Endothelial cell of umbilical vein (primary cell): ENCODE data around the gene OSBPL5. TPM values are rescaled to one million over a fixed set of nuclear protein-coding genes. Genes with fewer than 3 reads are reported as not detected.

Source experiments
- BruUV-seq: library from RNA; stranded (reverse); fragments of 400-500 nt; replicated peaks from 2 replicates; lab custom pipeline; 2021; lab: Mats Ljungman, UMichigan
- CTCF ChIA-PET: fragments of 300-600, 350-600 bp; sonication (Branson Sonifier 250); formaldehyde crosslinking; loops from one replicate; lab custom pipeline; 2021; ENCODE audit warnings: antibody characterized with exemption, inconsistent platforms; lab: Charles Lee
- POLR2A ChIA-PET: fragments of 300-600, 350-600 bp; sonication (Branson Sonifier 250); formaldehyde crosslinking; loops from one replicate; lab custom pipeline; 2021; ENCODE audit warnings: antibody characterized with exemption, inconsistent platforms; lab: Charles Lee
- DNase-seq: peaks from one replicate; pipeline ENCODE4 v3.0.0-alpha.2; 2011; ENCODE audit warnings: low read depth, low spot score
- FAIRE-seq: peaks from 2 replicates; lab custom pipeline; 2011; peaks lifted over from hg19 to GRCh38; lab: Jason Lieb, UNC
- H2AFZ ChIP-seq: 2 replicates; pipeline ENCODE4 v1.6.0; 2012; ENCODE audit warnings: low read depth, low read length, control low read depth, inconsistent platforms
- H3K27ac ChIP-seq: 2 replicates; pipeline ENCODE4 v1.5.1; 2011; ENCODE audit warnings: low read depth, mild to moderate bottlenecking, control low read depth, low read length, moderate library complexity; ENCODE audit not compliant: insufficient read depth
- H3K27me3 ChIP-seq, 2 experiments: 2 replicates each; pipeline versions ENCODE4 v1.6.0 to v1.6.1; 2011; ENCODE audit warnings: low read length in 2 of 2, mixed read lengths in 1 of 2; ENCODE audit not compliant: control insufficient read depth in 2 of 2, insufficient read depth in 2 of 2
- H3K36me3 ChIP-seq, 2 experiments: 2 replicates in 1 of 2; 3 replicates in 1 of 2; pipeline ENCODE4 v1.5.1; 2011; ENCODE audit warnings: low read length in 2 of 2, mild to moderate bottlenecking in 1 of 2, moderate library complexity in 1 of 2; ENCODE audit not compliant: control insufficient read depth in 2 of 2, insufficient read depth in 2 of 2; ENCODE audit errors: extremely low read depth in 1 of 2
- H3K4me1 ChIP-seq: 3 replicates; pipeline ENCODE4 v1.5.1; 2011; ENCODE audit warnings: mild to moderate bottlenecking, low read length; ENCODE audit not compliant: control insufficient read depth, insufficient read depth; ENCODE audit errors: extremely low read depth
- H3K4me2 ChIP-seq: 2 replicates; pipeline ENCODE4 v1.6.1; 2011; ENCODE audit warnings: low read length, control low read depth, mixed read lengths; ENCODE audit not compliant: insufficient read depth
- H3K4me3 ChIP-seq, 3 experiments: fragments of 200-600 bp in 1 of 3; sonication (generic), shearing (Covaris generic) in 1 of 3; replicated peaks in 1 of 3; 2 replicates each; pipeline ENCODE4 v1.5.1; 2011 to 2016; ENCODE audit warnings: control low read depth in 3 of 3, low read length in 3 of 3, mild to moderate bottlenecking in 2 of 3, inconsistent platforms in 1 of 3, low read depth in 1 of 3, moderate library complexity in 1 of 3; ENCODE audit not compliant: insufficient read depth in 1 of 3
- H3K79me2 ChIP-seq: 2 replicates; pipeline ENCODE4 v1.6.0; 2012; ENCODE audit warnings: low read length, inconsistent platforms; ENCODE audit not compliant: control insufficient read depth, insufficient read depth
- H3K9ac ChIP-seq: replicated peaks from 2 replicates; pipeline ENCODE3; 2011; ENCODE audit warnings: low read length, control low read depth; ENCODE audit not compliant: insufficient read depth; ENCODE audit errors: extremely low read depth
- H3K9me1 ChIP-seq: replicated peaks from 3 replicates; pipeline ENCODE4 v1.6.0; 2011; ENCODE audit warnings: mild to moderate bottlenecking, low read length; ENCODE audit not compliant: control insufficient read depth, insufficient read depth; ENCODE audit errors: extremely low read depth
- H3K9me3 ChIP-seq: replicated peaks from 2 replicates; pipeline ENCODE4 v1.5.1; 2012; ENCODE audit warnings: low read length, inconsistent platforms; ENCODE audit not compliant: control insufficient read depth, insufficient read depth
- H4K20me1 ChIP-seq: replicated peaks from 2 replicates; pipeline ENCODE3; 2011; ENCODE audit warnings: mild to moderate bottlenecking, low read length; ENCODE audit not compliant: control insufficient read depth, insufficient read depth; ENCODE audit errors: extremely low read depth
- CTCF ChIP-seq, 2 donors: IDR thresholded peaks; 1 replicate in 1 of 2; 2 replicates in 1 of 2; pipeline ENCODE4 v1.5.1; 2011; ENCODE audit warnings: low read length in 2 of 2, mild to moderate bottlenecking in 2 of 2, moderate library complexity in 2 of 2, control low read depth in 1 of 2, inconsistent platforms in 1 of 2, low read depth in 1 of 2; ENCODE audit not compliant: insufficient read depth in 1 of 2; ENCODE audit errors: extremely low read depth in 1 of 2
- EZH2 ChIP-seq: IDR thresholded peaks from 2 replicates; pipeline ENCODE4 v1.6.1; 2012; ENCODE audit warnings: borderline replicate concordance, low read depth, mild to moderate bottlenecking, moderate library complexity, low read length, inconsistent platforms; ENCODE audit not compliant: severe bottlenecking
- FOS ChIP-seq: IDR thresholded peaks from 2 replicates; pipeline ENCODE4 v1.6.1; 2011; ENCODE audit warnings: mild to moderate bottlenecking, low read length, moderate library complexity, borderline replicate concordance; ENCODE audit not compliant: insufficient read depth
- GATA2 ChIP-seq: IDR thresholded peaks from 2 replicates; pipeline ENCODE4 v1.7.0; 2011; ENCODE audit warnings: low read depth, mild to moderate bottlenecking, moderate library complexity, mixed read lengths, low read length; ENCODE audit not compliant: insufficient read length, insufficient read depth
- JUN ChIP-seq: IDR thresholded peaks from 2 replicates; pipeline ENCODE4 v1.6.1; 2011; ENCODE audit warnings: borderline replicate concordance, low read depth; ENCODE audit not compliant: insufficient read length, insufficient read depth
- MAX ChIP-seq: IDR thresholded peaks from 2 replicates; pipeline ENCODE4 v1.6.1; 2011; ENCODE audit not compliant: insufficient read depth, insufficient read length
- MYC ChIP-seq: IDR thresholded peaks from one replicate; pipeline ENCODE4 v1.6.1; 2011; ENCODE audit warnings: mild to moderate bottlenecking, low read depth, low read length
- POLR2A ChIP-seq: IDR thresholded peaks from 2 replicates; pipeline ENCODE4 v1.6.1; 2012; ENCODE audit warnings: low read depth, mild to moderate bottlenecking, control low read depth, low read length
- POLR2AphosphoS5 ChIP-seq: IDR thresholded peaks from 2 replicates; pipeline ENCODE4 v1.6.1; 2012; ENCODE audit warnings: low read depth, mild to moderate bottlenecking, control low read depth, low read length, moderate library complexity; ENCODE audit not compliant: insufficient read depth
- dilution Hi-C: fragments of 300-500 bp; cut with MboI; formaldehyde crosslinking; loops from one replicate; pipeline ENCODE4 v1.15.0; 2019; ENCODE audit warnings: low sequenced_read_pairs; ENCODE audit not compliant: extremely low pct_ligation_motif_present
- intact Hi-C: fragments of 100-400 bp; cut with micrococcal nuclease; formaldehyde crosslinking; loops from one replicate; pipeline ENCODE4 v1.10.0; 2022
- polyA plus RNA-seq, 4 experiments: library from polyadenylated mRNA; depleted of rRNA in 3 of 4; stranded (reverse) in 3 of 4; unstranded in 1 of 4; fragments of >200 nt; gene quantifications; 2 replicates each; pipeline versions ENCODE4 v1.2.1 to v1.2.3, GENCODE V29; 2011 to 2012; ENCODE audit warnings: missing spikeins in 1 of 4
- total RNA-seq: library from RNA; stranded (reverse); gene quantifications from 2 replicates; pipeline ENCODE4 v1.2.3, GENCODE V29; 2021

Gene OSBPL5
- total and polyA plus RNA-seq, 2 donors (not counting 3 experiments of a cell fraction or from before 2014, with no cell fraction given): 8.7 to 37.7 TPM

DNA sequence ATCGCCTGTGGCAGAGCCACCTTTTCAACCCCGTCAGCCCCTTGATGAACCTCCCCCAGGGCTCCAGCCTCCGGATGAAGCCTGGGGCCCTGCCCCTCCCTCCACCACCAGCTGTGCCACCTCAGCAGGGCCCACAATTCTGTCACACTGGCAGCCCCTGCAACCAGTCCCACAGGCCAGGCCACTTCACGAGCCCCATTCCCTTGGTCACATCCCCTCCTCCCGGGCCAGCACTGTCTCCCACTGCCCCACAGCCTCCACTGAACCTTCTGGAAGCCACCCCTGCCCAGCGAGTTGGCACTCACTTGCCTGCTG is 19.9 kb downstream of the OSBPL5 start:
- H3K4me3 ChIP-seq: no peak overlapping the region
- no peak for TF ChIP-seq FOS
- TF ChIP-seq JUN: no peak
- TF ChIP-seq CTCF (IDR thresholded peaks at IDR 0.05; ENCODE audit: extremely low read depth in 1 of 2, insufficient read depth in 1 of 2, low read depth in 1 of 2, low read length in 2 of 2): no peak
- TF ChIP-seq MAX: no peak
- no peak for TF ChIP-seq EZH2
- no peak for TF ChIP-seq POLR2A
- no peak for TF ChIP-seq MYC
- no peak for TF ChIP-seq POLR2AphosphoS5
- no peak for TF ChIP-seq GATA2
- dilution Hi-C loops: no loop called here

More for the DNA sequence above, 19.9 kb downstream of the OSBPL5 start:
- FAIRE-seq (no peak), DNase-seq (no peak)
- H4K20me1 ChIP-seq: no peaks in the 10 kb centered on the region
- intact Hi-C loops: no loop called here
- no peaks in the 10 kb centered on the region for H3K36me3 ChIP-seq
- no peak overlapping the region for H3K9ac ChIP-seq
- no peaks in the 10 kb centered on the region for H3K4me1 ChIP-seq
- H3K9me3 ChIP-seq: no peaks in the 10 kb centered on the region
- H2AFZ ChIP-seq: no peak overlapping the region
- no TSS peak for BruUV-seq
- no peaks in the 10 kb centered on the region for H3K79me2 ChIP-seq
- no peaks in the 10 kb centered on the region for H3K27me3 ChIP-seq
- H3K9me1 ChIP-seq: no peaks in the 10 kb centered on the region
- ChIA-PET POLR2A (no interaction called here), CTCF (no interaction called here)
- H3K4me2 ChIP-seq: no peak overlapping the region
- H3K27ac ChIP-seq: no peak overlapping the region
